Hematopoietic multipotent progenitor cell treated with erythropoietin and hydrocortisone succinate and interleukin-3 and kit ligand, for 6 days (in vitro differentiated cells): Measurements from ENCODE around the gene C22orf39.
"Not testable (repeated sequence)": the region's sequence is repeated elsewhere in the genome, so short reads cannot be mapped to it uniquely, and the experiment has no call there.

Experiments used
- DNase-seq: peaks from one replicate; pipeline ENCODE4 v3.0.0-alpha.2; 2015

The C22orf39 gene

GRCh38 chr22:19450363-19451175 is 3.1 kb upstream of the C22orf39 start:
- no peak for DNase-seq

- DNase-seq: no peak
Observed at GRCh38 chr22:19449422-19449767, 1.9 kb upstream of the C22orf39 start.

- no peak for DNase-seq
Observed at GRCh38 chr22:19448739-19449421, 1.4 kb upstream of the C22orf39 start.

GRCh38 chr22:19448076-19448607 is 631 bp upstream of the C22orf39 start:
- peak; percentile 38 for DNase-seq

GRCh38 chr22:19446603-19447329 is 745 bp downstream of the C22orf39 start:
- no peak for DNase-seq

GRCh38 chr22:19445279-19445982 is 2.1 kb downstream of the C22orf39 start:
- DNase-seq: not testable (repeated sequence)

- no peak for DNase-seq
Observed at GRCh38 chr22:19443544-19444211, 3.8 kb downstream of the C22orf39 start.

- DNase-seq: no peak
Observed at GRCh38 chr22:19442166-19442565, 5.3 kb downstream of the C22orf39 start.

GRCh38 chr22:19440411-19441195 is 6.9 kb downstream of the C22orf39 start:
- no peak for DNase-seq

GRCh38 chr22:19438298-19438697 is 9.2 kb downstream of the C22orf39 start:
- DNase-seq: no peak

GRCh38 chr22:19436444-19437161 is 10.9 kb downstream of the C22orf39 start:
- not testable (repeated sequence) for DNase-seq

- no peak for DNase-seq
Observed at GRCh38 chr22:19434829-19435580, 12.5 kb downstream of the C22orf39 start.

- no peak for DNase-seq
Observed at GRCh38 chr22:19434401-19434800, 13.1 kb downstream of the C22orf39 start.

GRCh38 chr22:19432133-19432851 is 15.2 kb downstream of the C22orf39 start, which contains the start of gene MRPL40:
TSS of gene MRPL40 (plus strand) at chr22:19432545. CDS start at chr22:19432555, 10 bp downstream.
- DNase-seq: peak; percentile 97

- DNase-seq: peak; percentile 79
Observed at GRCh38 chr22:19431649-19432132, 15.8 kb downstream of the C22orf39 start, which contains the start of gene HIRA. TSS of gene HIRA (minus strand) at chr22:19431733. CDS start at chr22:19431476, 257 bp downstream.

- DNase-seq: peak; percentile 68
Observed at GRCh38 chr22:19430890-19431541, 16.5 kb downstream of the C22orf39 start.

GRCh38 chr22:19429950-19430889 is 17.3 kb downstream of the C22orf39 start:
- peak; percentile 91 for DNase-seq
